Muscle of back (tissue), 11 donors: Measurements from ENCODE around the gene DDX51. TPM values are rescaled to one million over a fixed set of nuclear protein-coding genes. Genes with fewer than 3 reads are reported as not detected.
"Not testable (repeated sequence)": the region's sequence is repeated elsewhere in the genome, so short reads cannot be mapped to it uniquely, and the experiment has no call there.

Experiments
- DNase-seq, 3 donors: peaks; one replicate each; pipeline versions ENCODE4 v3.0.0 to v3.0.0-alpha.2; 2013
- polyA plus RNA-seq, 10 donors: library from polyadenylated mRNA; unstranded; fragments of 120-200 nt; gene quantifications; one replicate each; pipeline ENCODE4 v1.2.1, GENCODE V29; 2013; ENCODE audit not compliant: insufficient read length in 10 of 10

Gene DDX51
- polyA plus RNA-seq, 10 donors, result 7.0 to 19.3 (median 13.2) TPM

DNA sequence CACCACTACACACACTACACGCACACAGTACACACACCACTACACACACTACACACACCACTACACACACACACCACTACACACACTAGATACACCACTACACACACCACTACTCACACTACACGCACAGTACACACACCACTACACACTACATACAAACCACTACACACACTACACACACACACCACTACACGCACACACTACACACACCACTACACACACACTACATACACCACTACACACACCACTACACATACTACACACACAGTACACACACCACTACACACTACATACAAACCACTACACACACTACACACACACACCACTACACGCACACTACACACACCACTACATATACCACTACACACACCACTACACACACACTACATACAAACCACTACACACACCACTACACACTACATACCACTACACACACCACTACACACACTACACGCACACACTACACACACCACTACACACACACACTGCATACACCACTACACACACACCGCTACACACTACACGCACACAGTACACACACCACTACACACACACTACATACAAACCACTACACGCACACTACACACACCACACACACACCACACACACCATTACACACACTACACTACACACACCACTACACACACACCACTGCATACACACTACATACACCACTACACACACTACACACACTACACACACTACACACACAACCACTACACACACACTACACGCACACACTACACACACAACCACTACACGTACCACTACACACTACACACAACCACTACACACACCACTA lies 11.9 kb upstream of the DDX51 start:
- no peak for DNase-seq

DNA sequence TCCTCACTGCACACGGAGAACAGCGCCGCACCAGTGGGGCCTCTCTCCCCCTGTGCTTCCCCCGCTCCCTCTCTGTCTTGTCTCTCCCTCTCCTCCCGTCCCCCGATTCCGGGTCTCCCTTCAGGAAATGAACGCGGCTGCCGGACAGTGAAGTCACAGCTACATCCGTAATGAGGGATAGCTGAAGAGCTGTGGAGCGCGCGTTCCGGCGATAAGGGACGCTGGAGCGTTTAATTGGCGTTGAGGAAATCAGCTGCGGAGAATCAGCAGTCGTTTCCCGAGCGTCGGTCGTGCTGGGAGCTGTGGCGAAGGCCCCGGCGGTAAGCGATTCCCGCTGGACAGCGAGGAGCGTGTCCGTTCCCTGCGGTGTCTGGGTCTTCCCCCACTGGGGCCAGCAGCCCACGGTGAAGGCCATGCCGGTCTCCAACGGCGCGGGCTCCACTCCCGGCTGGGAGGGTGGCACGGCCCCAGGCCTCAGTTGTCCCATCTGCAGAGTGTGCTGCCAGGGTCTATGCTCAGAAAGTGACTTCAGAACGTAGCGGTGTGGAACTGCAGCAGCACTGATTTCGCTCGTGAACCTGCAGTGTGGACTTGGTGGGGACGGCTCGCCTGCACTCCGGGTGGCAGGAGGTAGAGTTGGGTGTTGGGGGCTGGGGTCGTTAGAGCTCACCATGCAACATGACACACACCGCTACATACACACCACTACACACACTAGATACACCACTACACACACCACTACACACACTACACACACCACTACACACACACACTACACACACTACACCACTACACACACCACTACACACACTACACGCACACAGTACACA lies 11.0 kb upstream of the DDX51 start:
- no peak for DNase-seq

DNA sequence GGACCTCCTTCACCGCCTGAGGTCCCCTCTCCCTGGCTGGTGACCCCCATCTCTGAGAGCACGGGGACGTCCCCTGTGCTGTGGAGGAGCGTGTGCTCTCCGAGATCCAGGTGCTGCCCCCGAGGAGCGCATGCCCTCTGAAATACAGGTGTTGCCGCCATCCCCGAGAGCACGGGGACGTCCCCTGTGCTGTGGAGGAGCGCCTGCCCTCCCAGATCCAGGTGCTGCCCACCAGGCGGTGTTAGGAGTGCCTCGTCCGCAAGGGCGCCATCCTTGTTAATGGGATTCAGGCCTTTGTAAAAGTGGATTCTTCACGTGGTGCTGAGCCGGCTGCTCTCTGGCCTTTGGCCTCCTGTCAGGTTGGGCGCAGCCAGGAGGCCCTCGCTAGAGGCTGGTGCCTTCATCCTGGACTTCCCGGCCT lies 10.2 kb upstream of the DDX51 start:
- DNase-seq, result peak in 1 of 3 donors; percentile 38

DNA sequence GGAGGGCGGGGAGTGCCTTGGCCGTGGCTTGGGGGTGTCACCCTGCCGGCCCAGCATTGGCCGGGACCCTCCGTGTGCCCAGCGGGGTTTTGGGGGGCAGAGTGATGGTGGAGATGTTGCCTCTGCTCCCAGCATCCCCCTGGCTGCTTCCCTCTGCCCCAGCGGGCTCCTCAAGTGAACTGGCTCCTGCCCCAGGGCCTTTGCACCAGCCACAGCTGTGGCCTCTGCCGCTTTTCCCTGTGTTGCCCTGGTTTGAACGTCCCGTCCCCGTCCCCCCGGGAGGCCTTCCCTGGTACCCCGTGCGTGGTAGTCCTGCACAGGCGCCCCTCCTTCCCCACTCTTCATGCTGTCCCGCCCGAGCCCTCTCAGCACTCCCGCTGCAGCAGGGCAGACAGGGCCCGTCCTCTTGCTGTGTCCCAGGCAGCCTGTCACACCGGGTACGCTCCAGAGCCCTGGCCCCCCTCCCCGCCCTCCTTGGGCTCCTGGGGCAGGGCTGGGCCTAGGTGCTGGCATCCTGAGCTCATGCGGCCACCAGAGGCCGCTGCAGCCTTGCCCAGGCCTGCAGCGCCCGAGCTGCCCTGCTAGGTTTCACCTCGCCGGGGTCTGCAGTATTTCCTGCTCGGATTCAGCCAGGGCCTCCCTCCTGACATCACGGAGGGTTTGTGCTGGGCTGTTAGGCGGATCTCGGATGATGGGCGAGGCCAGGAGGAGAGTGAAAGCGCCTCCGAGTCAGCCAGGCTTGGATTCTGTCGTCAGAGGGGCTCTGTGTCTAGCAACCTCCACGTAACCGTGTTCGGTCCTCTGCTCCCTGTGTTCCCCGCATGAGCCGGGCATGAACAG lies 9.6 kb upstream of the DDX51 start:
- DNase-seq, result peak; percentile 55 to 89 (median 81)

DNA sequence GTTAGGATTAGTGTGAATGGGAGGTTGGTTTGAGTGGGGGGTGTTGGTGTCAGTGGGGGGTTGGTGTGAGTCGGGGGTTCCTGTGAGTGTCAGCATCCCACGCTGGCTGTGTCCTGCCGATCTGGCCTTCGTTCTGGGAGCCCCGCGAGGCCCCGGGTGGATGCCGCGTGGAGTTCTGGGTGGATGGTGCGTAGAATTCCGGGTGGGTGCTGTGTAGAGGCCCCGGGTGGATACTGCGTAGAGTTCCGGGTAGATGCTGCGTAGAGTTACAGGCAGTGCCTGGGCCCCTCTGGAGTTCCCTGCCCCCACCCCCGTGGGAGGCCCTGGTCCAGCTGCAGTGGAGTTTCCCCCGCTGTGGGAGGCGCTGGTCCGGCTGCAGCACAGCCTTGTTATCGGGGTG lies 8.8 kb upstream of the DDX51 start:
- DNase-seq, result no peak

DNA sequence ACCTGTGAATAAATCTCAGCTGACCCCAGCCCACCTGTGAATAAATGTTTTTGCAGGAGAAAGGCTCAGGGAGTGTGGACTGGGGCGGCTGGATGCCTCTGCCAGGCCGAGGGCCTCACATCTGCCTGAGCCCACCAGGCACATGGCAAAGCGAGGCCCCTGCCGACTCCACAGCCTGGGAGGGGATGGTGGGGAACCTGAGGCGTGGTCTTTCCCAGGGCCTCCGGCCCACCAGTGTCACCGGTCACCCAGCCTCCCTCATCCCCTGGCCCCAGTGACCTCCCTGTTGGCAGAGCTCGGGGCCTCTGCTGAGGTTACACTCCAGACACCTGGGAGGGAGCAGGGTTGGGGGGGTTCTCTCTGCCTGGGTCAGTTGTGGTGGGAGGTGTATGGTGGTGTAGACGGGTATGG lies 8.3 kb upstream of the DDX51 start:
- no peak for DNase-seq

DNA sequence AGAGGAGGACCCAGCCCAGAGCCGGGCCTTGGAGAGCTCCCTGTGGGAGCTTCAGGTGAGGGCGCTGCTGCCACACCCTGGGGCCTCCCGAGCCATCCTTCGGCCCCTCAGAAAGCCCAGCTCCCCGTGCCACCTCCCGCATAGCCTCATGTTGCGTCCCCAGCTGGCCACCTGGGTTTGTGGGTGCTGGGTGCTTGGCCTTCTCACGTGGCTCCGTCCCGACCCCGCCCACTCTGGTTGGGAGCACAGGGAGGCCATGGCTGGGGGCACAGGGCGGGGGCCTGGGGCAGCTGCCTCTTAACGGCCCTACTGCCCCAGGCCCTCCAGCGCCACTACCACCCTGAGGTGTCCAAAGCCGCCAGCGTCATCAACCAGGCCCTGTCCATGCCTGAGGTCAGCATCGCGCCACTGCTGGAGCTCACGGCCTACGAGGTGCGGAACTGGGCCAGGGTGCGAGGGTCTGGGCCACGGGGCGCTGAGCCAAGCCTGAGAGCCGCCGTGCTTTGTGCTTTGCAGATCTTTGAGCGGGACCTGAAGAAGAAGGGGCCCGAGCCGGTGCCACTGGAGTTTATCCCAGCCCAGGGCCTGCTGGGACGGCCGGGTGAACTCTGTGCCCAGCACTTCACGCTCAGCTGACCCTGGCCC lies 7.8 kb upstream of the DDX51 start:
- DNase-seq, result no peak

DNA sequence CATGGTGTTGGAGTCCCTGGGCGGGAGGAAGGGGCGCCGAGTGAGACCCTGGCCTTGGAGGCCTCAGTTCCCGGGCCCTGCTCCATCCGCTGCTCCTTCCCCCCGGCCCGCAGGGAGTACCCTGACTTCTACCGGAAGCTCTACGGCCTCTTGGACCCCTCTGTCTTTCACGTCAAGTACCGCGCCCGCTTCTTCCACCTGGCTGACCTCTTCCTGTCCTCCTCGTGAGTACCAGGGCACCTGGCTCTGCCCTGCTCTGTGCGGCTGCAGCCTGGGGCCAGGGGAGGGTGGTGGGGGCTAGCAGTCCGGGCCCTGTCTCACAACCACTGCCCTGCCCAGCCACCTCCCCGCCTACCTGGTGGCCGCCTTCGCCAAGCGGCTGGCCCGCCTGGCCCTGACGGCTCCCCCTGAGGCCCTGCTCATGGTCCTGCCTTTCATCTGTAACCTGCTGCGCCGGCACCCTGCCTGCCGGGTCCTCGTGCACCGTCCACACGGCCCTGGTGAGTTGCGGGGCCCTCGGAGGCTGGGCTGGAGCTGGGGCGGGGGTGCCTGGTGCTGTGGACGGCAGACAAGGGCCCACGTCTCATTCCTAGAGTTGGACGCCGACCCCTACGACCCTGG lies 7.1 kb upstream of the DDX51 start:
- no peak for DNase-seq

DNA sequence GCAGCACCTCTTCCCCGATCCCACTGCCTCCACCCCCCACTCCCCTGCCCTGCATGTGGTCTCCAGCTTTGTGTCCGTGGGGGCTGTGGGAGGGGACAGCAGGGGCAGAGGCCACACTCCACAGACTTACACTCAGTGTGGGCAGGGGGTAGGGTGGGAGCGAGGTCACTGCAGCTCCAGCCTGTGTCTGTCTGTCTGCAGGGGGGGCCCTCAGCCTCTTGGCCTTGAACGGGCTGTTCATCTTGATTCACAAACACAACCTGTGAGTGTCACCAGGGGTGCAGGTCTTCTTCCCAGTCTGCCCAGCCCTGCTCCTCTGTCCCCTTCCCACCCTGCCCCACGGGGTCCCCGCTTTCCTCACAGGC lies 6.6 kb upstream of the DDX51 start:
- no peak for DNase-seq

DNA sequence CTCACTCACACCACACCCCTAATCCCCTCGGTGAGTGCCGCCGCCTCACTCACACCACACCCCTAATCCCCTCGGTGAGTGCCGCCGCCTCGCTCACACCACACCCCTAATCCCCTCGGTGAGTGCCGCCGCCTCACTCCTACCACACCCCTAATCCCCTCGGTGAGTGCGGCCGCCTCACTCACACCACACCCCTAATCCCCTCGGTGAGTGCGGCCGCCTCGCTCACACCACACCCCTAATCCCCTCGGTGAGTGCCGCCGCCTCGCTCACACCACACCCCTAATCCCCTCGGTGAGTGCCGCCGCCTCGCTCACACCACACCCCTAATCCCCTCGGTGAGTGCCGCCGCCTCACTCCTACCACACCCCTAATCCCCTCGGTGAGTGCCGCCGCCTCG lies 5.4 kb upstream of the DDX51 start:
- not testable (repeated sequence) for DNase-seq

DNA sequence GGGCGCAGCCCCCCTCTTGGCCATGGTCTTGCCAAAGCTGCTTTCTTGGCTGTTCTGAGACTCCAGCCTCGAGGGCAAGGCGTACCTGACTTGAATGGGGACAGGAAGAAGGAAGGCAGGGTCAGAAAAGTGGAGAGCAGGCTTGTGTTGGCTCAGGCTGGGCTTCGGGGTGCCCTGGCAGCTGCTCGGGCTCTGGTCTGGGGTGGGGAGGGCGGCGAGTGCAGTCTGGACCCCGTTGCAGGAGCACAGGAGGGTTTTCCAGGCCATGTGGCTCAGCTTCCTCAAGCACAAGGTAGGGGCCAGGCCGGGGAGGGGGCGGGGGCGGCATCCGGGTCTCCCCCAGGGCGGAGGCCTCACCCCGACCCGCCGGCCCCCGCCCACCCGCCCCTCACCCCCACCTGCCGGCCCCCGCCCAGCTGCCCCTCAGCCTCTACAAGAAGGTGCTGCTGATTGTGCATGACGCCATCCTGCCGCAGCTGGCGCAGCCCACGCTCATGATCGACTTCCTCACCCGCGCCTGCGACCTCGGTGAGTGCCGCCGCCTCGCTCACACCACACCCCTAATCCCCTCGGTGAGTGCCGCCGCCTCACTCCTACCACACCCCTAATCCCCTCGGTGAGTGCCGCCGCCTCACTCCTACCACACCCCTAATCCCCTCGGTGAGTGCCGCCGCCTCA lies 4.4 kb upstream of the DDX51 start:
- no peak for DNase-seq

DNA sequence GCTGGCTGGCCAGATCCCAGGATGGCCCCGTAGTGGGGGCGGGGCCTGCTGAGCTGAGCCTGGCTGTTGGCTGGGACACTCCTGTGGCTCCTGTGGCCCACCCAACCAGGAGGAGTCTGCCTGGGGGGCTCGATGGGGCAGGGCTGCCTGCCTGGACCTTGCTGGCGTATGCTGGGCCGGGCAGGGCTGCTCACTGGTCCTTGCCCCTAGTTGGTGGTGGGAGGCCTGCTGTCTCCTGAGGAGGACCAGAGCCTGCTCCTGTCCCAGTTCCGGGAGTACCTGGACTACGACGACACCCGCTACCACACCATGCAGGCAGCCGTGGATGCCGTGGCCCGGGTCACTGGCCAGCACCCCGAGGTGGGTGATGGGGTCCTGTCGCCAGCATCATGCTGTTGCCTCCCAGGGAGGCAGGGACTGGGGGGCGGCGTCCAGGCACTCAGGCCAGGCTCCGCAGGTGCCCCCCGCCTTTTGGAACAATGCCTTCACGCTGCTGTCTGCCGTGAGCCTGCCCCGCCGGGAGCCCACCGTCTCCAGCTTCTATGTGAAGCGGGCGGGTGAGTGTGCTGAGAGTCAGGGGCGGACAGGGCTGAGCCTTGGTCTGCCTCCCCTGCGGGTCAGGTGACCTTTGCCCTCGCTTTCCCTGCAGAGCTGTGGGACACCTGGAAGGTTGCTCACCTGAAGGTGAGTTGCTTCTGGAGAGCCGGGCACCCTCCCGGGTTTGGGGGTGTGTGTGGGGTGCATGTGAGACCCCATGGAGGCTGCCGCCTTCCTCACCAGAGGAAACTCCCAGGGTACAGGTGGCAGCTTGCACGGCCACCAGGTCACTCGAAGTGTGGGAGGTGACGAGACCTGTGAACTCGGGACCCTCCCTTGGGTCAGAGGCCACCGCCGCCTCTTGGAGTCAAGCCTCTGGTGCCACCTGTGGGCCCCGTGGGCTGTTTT lies 3.6 kb upstream of the DDX51 start:
- DNase-seq, result no peak

DNA sequence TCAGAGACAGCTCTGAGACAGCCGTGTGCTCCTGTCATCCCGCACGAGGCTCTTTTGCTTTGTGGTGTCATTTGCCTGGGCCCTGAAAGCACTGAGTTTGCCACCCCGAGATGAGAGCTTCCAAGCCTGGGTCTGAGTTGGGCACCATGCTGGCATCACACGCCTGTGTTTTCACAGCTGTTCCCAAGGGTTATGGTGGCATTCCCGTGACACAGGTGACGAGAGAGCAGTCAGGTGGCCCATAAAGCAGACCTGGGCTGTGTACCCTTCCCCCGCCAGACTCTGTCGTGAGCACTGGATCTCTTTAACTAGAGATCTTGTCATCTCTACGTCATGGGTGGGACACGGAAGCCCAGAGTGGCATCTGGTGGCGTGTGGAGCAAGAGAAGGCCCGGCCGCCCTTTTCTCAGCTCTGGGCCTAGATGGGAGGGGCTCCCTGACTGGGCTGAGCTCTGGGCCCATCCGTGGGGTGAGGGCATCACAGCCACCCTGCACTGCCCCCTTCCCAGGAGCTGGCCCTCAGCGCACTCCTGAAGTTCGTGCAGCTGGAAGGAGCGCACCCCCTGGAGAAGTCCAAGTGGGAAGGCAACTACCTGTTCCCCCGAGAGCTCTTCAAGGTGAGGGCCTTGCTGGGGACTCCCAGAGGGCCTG lies 2.8 kb upstream of the DDX51 start:
- no peak for DNase-seq

DNA sequence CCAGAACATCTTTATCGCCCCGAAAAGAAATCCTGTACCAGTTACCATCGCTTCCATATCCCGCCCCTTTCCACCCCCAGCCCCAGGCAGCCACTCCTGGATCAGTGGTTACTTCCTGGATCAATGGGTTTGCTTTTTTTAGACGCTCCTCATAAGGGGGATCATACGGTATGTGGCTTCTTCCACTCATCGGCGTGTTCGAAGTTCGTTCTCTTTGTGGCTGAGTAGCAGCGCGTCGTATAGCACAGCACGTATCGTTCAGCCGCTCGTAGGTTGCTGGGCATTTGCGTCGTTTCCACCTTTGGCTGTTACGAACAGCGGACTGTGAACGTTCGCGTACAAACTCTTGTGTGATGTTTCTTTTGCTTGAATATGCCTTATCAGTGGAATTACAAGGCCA lies 2.0 kb upstream of the DDX51 start:
- DNase-seq, result no peak

DNA sequence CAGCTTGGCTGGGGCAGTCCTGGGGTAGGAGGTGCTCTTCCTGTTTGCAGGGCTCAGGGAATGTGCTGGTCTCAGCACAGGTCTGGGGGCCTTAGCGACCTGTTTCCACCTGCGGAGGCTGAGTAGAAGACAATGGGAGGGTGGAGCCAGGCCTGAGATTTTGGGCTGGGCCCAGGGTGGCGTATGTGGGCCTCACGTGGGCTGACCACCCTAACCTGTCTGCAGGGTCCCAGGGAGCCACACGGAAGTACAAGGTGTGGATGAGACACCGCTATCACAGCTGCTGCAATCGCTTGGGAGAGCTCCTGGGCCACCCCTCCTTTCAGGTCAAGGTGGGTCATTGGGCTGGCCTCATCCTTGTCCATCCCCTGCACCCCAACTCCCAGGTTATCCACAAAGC lies 1.2 kb upstream of the DDX51 start:
- DNase-seq, result no peak

DNA sequence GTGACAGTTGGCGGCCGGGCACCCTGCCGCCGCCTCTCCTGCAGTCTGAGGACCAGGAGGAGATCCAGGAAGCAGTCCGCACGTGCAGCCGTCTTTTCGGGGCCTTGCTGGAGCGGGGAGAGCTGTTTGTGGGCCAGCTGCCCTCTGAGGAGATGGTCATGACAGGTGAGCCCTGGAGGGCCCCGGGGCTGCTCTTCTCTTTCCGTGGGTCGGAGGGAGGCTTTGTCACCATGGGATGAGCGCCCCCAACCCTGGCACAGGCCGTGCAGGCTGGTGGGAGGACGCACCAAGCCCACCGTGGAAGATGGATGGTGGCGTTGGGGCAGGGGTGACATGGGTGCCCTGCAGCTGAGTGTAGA lies 670 bp upstream of the DDX51 start:
- no peak for DNase-seq

DNA sequence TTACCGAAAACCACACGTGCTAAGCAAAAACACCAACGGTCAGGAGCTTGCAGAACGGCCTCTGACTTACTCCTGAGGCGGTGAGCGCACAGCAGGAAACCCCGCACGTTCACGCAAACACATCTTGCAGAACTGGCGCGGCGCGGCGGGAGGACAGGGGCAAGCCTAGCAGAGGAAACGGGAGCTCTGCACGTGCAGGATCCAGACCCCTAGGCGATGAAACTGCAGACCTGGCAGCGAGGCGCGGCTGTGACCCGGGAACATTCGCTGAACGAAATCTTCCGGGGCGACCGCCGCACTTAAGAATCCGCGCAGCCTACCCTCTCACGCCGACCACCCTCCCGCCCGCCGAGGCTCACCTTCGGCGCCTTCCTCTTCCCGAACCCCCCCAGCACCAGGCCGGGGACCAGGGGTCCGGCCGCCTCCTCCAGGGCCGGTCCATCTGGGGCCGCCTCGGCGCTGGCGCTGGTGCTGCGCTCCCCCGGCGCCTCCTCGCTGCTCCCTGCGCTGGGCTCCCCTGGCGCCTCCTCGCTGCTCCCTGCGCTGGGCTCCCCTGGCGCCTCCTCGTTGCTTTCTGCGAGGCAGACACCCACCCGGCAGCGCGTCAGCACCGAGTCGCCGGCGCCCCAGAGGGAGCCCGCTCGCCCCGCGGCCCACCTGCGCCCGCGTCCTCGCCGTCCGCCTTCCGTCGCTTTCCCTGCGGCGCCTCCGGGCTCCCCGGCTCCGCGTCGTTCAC lies 615 bp downstream of the DDX51 start:
- DNase-seq, result no peak

DNA sequence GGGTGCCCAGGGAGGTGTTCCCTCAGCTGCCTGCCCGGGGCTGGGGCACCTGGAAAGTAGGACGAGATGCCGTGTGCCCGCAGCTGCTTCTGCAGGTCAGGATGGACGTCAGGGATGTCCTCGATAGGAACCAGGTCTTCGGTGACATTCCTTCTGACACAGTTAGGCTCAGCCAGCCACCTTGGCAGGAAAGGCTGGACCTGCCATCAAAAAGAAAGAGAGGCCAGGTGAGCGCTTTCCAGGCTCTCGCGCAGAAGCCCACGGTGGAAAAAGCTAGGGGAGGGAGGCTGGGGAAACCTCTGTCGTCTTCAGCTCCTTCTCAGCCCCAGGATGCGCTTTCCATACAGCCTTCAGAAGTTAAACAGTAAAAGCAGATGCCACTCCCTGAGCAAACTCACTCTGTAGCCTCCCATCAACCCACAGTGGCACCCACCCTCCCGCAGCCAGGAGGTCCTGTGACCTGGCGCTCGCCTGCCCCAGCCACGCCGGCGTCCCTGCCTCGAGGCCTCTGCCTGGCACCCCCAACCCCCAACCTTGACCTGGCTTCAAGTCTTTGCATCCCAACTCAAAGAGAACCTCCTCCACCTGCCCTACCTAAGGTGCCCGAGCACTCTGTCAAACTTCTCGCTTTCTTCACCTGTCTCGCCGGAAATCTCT lies 1.3 kb downstream of the DDX51 start:
- no peak for DNase-seq
